GM12878 (cell line): ENCODE measurements around the gene WDR86.

Experiments used
- TCF7 ChIP-seq: IDR thresholded peaks from 2 replicates; pipeline ENCODE4 v1.6.1; 2014; ENCODE audit warnings: antibody characterized with exemption, borderline replicate concordance
- TF ChIP-seq, protein P1 (sequence below): IDR thresholded peaks from 2 replicates; pipeline ENCODE4 v1.6.1; 2012; ENCODE audit warnings: low read depth, low read length, improper control_type of control experiment

DNA sequence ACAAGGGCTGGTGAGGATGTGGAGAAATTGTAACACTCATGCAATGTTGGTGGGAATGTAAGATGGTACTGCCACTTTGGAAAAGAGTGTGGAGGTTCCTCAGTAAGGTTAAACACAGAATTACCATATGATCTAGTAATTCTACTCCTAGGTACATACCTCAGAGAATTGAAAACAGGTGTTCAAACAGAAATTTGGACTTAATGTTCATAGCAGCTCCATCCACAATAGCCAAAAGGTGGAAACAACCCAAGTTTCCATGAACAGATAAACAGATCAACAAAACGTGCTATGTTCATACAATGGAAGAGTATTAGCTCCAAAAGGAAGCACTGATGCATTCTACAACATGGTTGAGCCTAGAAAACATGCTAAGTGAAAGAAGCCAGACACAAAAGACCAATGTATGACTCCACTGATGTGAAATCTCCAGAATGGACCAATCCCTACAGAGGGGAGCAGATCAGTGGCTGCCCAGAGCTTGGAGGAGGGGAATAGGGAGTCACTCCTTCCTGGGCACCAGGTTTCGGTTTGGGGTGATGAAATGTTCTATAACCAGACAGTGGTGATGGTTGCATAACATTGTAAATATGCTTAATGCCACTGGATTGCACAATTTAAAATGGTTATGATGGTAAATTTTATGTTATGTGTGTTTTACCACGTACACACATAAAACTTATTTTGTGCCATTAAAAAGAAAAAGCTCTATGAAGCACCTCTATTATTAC is 5.7 kb upstream of the WDR86 start:
- TF ChIP-seq, protein P1, sequence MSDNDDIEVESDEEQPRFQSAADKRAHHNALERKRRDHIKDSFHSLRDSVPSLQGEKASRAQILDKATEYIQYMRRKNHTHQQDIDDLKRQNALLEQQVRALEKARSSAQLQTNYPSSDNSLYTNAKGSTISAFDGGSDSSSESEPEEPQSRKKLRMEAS, result no peak
- TF ChIP-seq TCF7, result no peak
